NCI-H510A (cell line): Measurements from ENCODE around the gene ACP7.
"Not testable (repeated sequence)": the region's sequence is repeated elsewhere in the genome, so short reads cannot be mapped to it uniquely, and the experiment has no call there.

Source experiments
- DNase-seq: peaks from one replicate; lab custom pipeline; 2025; lab: John Stamatoyannopoulos, UW

The ACP7 gene

DNA sequence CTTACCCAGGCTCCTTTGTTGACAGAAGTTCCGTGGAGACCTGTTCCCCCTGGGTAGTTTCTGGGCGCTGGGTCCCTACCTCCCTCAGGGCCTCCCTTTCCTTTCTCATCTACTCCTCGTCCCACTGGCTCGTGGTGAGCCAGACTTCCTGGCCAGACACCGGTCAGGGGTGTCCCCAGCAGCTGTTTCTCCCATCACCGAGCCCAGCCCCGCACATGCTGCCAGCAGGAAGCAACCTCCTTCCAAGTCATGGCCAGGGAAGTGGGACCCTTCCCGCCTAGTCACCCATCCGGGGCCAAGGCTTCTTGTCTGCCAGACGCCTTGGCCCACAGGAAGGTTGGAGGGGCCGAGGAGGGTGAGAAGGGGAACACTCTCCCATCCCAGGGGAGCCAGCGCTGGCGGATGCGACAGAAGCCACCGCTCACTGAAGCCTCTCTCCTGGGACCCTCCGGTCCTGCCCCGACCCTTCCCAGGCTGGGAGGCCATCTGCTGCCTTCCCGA lies 47.1 kb downstream of the ACP7 start:
- no peak for DNase-seq

GRCh38 chr19:39132344-39132969 lies 48.3 kb downstream of the ACP7 start:
- DNase-seq, result no peak

DNA sequence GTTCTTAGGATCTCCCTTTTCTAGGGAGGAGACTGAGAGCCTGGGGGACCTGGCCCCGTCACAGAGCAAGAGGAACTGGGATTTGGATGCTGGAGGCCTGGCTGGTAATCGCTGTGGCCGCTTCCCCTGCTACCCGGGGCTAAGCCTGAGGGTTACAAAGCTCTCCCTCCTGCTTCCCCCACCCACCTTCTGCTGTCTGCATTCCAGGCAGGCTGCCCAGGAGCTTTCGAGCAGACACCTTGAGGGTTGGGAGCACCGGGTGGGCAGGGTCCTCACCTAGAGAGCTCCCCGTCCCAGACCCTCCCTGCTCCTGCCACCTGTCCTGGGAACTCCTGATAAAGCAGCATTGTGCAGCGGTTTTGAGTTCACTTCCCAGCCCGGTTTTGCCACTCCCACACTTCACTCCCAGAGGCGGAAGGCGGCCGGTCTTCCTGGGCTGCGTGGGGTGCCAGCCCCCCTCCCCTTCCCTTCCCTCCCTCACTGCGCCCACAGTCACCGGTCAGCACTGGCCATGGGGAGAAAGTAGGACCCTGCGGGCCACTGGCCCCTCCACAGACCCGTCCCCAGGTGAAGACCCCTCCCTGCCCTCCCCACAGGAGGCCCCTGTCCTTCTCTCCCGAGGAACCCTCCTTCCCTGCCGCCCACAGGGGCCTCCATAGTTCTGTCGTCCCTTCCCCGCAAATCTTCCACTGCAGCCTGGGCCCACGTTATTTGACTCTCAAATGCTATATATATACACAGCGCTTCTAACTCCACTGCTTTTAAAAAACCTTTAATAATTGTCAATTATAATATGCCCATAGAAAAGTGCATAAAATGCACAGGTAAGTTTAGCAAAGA lies 49.5 kb downstream of the ACP7 start:
- no peak for DNase-seq

DNA sequence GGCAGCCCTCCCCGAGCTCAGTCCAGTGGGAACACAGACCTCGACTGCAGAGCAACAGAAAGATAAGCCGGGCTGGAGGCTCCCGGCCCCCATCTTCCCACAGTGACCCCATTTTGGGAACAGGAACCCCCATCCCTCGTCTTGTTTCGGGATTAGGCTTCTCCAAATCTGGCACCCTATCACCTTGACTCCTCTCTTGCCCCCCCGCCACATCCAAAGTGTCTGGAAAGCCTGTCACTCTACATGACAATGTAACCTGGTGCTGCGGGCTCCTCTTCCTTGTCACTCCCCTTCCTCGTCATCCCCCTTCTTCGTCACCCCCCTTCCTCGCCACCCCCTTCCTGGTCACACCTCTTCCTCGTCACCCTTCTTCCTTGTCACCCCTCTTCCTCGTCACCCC lies 51.5 kb downstream of the ACP7 start:
- DNase-seq, result no peak

DNA sequence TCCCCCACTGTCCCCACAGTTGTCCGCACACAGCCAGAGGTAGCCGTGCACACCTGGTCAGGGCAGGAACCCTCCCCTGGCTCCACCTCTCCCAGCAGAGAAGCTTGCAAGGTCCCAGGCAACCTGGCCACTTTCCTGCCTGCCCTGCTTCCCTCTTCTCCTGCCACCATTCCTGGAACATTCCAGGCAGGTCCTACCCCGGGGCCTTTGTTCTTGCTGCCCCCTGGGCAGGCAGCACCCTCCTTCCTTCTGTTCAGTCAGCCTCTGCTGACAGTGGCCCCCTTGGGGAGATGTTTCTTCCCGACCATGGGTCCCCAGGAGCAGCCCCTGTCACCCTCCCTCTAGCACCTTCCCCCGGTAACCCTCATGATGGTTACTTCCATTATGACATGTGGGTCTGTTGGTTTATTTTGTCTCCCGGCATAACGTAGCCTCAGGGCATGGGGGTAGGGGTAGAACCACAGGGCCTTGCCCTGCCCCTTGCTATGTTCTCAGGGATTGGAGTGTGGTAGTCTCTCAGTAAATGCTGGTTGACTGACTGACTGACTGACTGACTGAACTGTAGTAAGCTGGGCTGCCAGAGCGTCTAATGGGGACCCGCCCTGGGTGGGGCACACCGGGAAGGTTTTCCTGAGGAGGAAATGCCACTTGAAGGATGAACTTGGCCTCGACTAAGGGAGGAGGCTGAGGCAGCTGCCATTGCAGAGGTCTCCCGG lies 52.2 kb downstream of the ACP7 start:
- DNase-seq, result no peak

DNA sequence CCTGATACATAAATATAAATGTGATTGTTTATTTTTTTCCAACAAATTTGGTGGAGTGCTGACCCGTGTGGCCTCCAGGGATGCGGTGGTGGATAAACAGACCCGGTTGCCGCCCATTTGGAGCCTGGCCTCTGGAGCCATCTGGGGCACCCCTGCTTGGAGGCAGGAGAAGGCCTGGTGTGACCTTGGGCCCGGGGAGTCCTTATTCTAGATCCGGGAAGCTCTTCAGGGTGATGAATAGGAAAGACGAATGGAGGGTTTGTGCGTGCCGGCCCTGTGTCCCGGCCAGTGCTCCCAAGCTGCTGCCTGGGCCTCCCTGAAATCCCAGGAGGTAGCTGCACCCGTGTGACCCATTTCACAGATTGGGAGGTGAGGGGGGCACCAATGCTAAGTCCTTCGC lies 53.0 kb downstream of the ACP7 start:
- no peak for DNase-seq

- no peak for DNase-seq
Observed at GRCh38 chr19:39138221-39139211, 54.3 kb downstream of the ACP7 start.

- DNase-seq, result no peak
Observed at GRCh38 chr19:39139305-39139874, 55.2 kb downstream of the ACP7 start.

GRCh38 chr19:39139971-39140453 lies 55.8 kb downstream of the ACP7 start:
- no peak for DNase-seq

GRCh38 chr19:39140594-39140993 lies 56.4 kb downstream of the ACP7 start:
- no peak for DNase-seq

DNA sequence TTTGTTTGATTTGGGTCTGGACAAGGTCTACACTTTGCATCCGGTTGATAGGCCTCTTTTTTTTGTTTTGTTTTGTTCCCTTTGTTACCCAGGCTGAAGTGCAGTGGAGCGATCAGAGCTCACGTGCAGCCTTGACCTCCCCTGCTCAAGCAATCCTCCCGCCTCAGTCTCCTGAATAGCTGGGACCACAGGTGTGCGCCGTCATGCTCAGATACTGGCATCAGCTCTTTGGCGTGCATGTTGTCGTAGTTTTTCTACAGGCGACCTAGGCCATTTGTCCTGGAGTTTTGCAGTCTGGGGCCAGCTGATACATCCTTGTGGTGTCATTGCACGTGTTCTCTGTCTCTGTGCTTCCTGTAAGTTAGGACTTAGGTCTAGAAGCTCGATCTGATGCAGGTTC lies 57.8 kb downstream of the ACP7 start:
- no peak for DNase-seq

DNA sequence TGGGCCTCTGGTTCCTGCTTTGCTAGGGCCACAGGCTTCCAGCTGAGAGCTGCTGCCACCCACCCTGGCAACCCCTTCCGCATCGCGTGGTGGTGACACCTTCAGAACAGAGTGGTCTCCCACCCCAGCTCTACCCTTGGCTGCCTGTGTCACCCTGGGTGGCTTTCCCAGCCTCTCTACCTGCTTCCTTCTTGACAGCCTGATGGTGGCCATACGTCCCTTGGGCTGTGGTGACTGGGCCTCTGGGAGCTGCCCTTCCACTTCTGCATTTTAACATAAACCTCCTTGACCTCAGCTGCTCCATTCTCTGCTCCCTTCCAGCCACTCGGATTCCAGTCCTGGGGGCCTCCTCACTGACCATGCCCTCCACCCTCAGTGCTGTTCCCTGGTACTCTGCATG lies 58.5 kb downstream of the ACP7 start:
- no peak for DNase-seq

DNA sequence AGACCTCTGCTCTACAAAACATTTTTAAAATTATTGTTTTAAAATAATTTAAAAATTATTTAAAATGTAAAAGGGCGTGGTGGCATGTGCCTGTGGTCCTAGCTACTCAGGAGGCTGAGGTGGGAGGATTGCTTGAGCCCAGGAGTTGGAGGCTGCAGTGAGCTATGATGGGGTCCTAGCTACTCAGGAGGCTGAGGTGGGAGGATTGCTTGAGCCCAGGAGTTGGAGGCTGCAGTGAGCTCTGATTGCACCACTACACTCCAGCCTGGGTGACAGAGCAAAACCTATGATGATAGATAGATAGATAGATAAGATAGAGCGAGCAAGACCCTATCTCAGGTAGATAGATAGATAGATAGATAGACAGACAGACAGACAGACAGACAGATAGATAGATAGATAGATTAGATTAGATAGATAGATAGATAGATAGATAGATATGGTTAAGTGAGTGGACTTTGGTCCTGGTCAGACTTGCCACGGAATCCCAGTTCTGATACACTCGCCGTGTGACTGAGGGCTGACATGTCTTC lies 59.7 kb downstream of the ACP7 start:
- not testable (repeated sequence) for DNase-seq

GRCh38 chr19:39144290-39145071 lies 60.3 kb downstream of the ACP7 start:
- DNase-seq, result no peak

DNA sequence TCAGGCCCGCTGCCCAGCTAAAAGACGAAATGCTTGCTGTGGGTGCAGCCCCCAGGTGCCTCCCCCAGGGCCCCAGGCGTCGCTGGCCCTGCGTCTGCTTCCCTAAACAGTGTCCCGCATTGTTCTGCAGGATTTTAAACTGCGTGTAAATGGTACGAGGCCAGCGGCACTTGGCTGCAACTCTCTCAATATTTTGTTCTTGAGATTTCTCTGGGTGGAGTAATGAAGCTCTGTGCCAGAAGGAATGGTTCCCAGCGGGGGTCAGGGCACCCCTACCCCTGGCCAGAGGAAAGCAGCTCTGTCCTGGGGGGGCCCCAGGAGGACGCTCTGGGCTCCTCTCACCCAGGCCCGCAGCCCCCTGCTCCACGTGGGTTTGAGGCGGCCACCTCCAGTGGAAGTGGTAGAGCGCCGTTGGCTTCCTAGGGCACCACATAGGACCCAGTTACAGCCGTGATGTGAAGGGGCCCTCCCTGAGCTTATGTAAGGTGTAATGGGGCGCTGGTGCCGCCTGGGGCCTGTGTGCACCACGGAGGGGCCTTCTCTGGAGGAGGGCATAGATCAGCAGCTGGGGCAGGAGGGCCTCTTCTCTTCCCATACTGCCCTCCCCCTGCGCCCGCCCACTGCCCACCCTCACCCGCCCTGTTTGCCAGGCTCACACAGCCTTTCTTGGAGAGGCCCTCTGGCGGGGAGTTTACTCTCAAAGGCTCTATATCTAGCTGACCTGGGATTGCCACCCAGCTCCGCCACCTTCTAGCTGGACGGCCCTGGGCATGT lies 61.2 kb downstream of the ACP7 start:
- DNase-seq, result no peak

- no peak for DNase-seq
Observed at GRCh38 chr19:39146091-39146490, 61.9 kb downstream of the ACP7 start.

GRCh38 chr19:39146686-39147450 lies 62.7 kb downstream of the ACP7 start:
- no peak for DNase-seq

GRCh38 chr19:39147480-39147879 lies 63.3 kb downstream of the ACP7 start:
- no peak for DNase-seq
